Measurements from ENCODE around the gene TST. TPM values are rescaled to one million over a fixed set of nuclear protein-coding genes. Genes with fewer than 3 reads are reported as not detected.

The TST gene
- total RNA-seq, 1 experiment from 2014 or later, result 52.2 TPM

DNA sequence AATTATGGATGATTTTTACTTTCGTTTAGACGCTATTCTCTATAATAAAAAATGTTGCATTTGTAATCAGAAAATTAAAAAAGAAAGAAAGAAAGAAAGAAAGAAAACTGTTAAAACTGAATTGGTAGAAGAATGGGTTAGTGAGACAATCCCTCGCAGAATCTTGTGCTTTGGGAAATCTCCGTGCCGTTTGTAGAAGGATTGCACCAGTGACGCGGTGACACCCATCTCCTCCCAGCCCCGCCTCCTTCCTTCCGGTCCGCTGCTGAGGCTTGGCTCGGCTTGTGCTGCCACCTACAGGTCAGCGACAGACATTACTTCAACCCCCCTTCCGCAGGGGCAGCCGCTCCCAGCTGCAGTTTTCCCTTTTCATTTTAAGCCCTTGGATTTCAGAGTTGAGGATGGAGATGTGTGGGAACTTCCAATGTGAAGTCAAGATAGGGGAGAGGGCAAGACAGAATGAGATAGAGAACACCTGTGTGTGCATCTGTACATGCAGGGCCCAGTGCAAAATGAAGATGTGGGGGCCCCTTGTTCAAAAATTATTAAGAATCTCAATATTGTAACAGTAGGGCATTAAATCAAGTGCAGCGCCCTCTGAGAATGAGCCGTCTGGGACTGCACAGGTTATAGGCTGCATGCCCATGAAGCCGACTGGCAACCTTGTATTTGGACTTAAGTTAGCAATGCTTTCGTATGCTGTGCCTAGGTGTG, 41.1 kb downstream of the TST start:
- H3K27me3 Mint-ChIP-seq (ENCODE audit: unreplicated experiment), result peaks cover 85% of the 10 kb centered on the region
- CTCF ChIA-PET, result interaction anchor here (0.6 to 3.5 kb wide), 9 partner anchors 37 to 431 kb away, joined by 3 to 16 read pairs (median 5); partner anchors contain the start of gene IFT27
- DNase-seq, result peak; percentile 91
- intact Hi-C loops (cut with micrococcal nuclease; ENCODE audit: unreplicated experiment), result loop anchor here (2.0 to 5.0 kb wide), 2 partner anchors 106 to 197 kb away; no protein-coding TSS in a partner anchor
- peak overlapping the region; percentile 58 for H3K27ac Mint-ChIP-seq (ENCODE audit: unreplicated experiment)
- peak; percentile 91 for TF ChIP-seq CTCF (IDR thresholded peaks at IDR 0.05; ENCODE audit: unreplicated experiment)
- H3K4me1 Mint-ChIP-seq (ENCODE audit: low read depth, unreplicated experiment), result peaks cover 14% of the 10 kb centered on the region
- peaks cover 10% of the 10 kb centered on the region for H3K36me3 Mint-ChIP-seq (ENCODE audit: insufficient read depth, unreplicated experiment)
- no TSS peak for BruUV-seq (replicated peaks)
- peak overlapping the region; percentile 72 for H3K4me3 Mint-ChIP-seq (ENCODE audit: low read depth, unreplicated experiment)
- H3K9me3 Mint-ChIP-seq (ENCODE audit: low read depth, unreplicated experiment), result no peaks in the 10 kb centered on the region

- no TSS peak for BruUV-seq (replicated peaks)
- no peak for TF ChIP-seq CTCF (IDR thresholded peaks at IDR 0.05; ENCODE audit: unreplicated experiment)
- Mint-ChIP-seq H3K36me3 (ENCODE audit: insufficient read depth, unreplicated experiment) (peaks cover 10% of the 10 kb centered on the region), H3K27me3 (ENCODE audit: unreplicated experiment) (peaks cover 85% of the 10 kb centered on the region), H3K4me1 (ENCODE audit: low read depth, unreplicated experiment) (peaks cover 14% of the 10 kb centered on the region), H3K9me3 (ENCODE audit: low read depth, unreplicated experiment) (no peaks in the 10 kb centered on the region), H3K27ac (ENCODE audit: unreplicated experiment) (peak overlapping the region; percentile 58), H3K4me3 (ENCODE audit: low read depth, unreplicated experiment) (peak overlapping the region; percentile 72)
- peak; percentile 74 for DNase-seq
- CTCF ChIA-PET, result interaction anchor here (0.6 to 3.5 kb wide), 10 partner anchors 38 to 430 kb away, joined by 3 to 16 read pairs (median 4); partner anchors contain the start of gene IFT27
- intact Hi-C loops (cut with micrococcal nuclease; ENCODE audit: unreplicated experiment), result loop anchor here (5.0 kb wide), 1 partner anchor 105 kb away; no protein-coding TSS in a partner anchor
Observed at GRCh38 chr22:36977401-36977861, 41.8 kb downstream of the TST start.

DNA sequence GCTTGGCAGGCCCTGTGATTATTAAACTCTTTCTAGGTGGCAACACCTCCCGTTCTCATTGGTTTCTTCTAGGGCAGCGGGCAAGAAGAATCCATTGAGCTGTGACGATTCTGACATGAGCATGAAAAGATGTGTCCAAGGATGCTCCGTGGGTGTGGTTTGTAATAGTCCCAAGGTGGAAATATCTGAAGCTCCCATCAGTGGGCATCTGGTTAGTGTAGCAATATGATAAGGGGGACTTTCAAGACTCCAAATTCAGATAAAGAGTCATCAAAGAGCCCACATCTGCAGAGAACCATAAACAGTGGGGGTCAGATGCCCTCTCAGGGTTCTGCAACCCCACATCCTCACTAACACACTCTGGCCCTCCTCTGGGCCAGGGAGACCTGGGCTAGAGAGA, 42.6 kb downstream of the TST start:
- peak overlapping the region; percentile 72 for H3K4me3 Mint-ChIP-seq (ENCODE audit: low read depth, unreplicated experiment)
- peaks cover 14% of the 10 kb centered on the region for H3K4me1 Mint-ChIP-seq (ENCODE audit: low read depth, unreplicated experiment)
- TF ChIP-seq CTCF (IDR thresholded peaks at IDR 0.05; ENCODE audit: unreplicated experiment), result no peak
- intact Hi-C loops (cut with micrococcal nuclease; ENCODE audit: unreplicated experiment), result loop anchor here (5.0 kb wide), 1 partner anchor 104 kb away; no protein-coding TSS in a partner anchor
- H3K27me3 Mint-ChIP-seq (ENCODE audit: unreplicated experiment), result peaks cover 85% of the 10 kb centered on the region
- peaks cover 10% of the 10 kb centered on the region for H3K36me3 Mint-ChIP-seq (ENCODE audit: insufficient read depth, unreplicated experiment)
- H3K9me3 Mint-ChIP-seq (ENCODE audit: low read depth, unreplicated experiment), result no peaks in the 10 kb centered on the region
- DNase-seq, result no peak
- CTCF ChIA-PET, result interaction anchor here (0.7 to 3.5 kb wide), 3 partner anchors 38 to 106 kb away, joined by 3 to 16 read pairs (median 3); no protein-coding TSS in a partner anchor
- BruUV-seq (replicated peaks), result no TSS peak
- H3K27ac Mint-ChIP-seq (ENCODE audit: unreplicated experiment), result no peak overlapping the region

- Mint-ChIP-seq H3K9me3 (ENCODE audit: low read depth, unreplicated experiment) (no peaks in the 10 kb centered on the region), H3K36me3 (ENCODE audit: insufficient read depth, unreplicated experiment) (no peaks in the 10 kb centered on the region), H3K27ac (ENCODE audit: unreplicated experiment) (no peak overlapping the region), H3K27me3 (ENCODE audit: unreplicated experiment) (peaks cover 76% of the 10 kb centered on the region), H3K4me1 (ENCODE audit: low read depth, unreplicated experiment) (no peaks in the 10 kb centered on the region), H3K4me3 (ENCODE audit: low read depth, unreplicated experiment) (no peak overlapping the region)
- no peak for TF ChIP-seq CTCF (IDR thresholded peaks at IDR 0.05; ENCODE audit: unreplicated experiment)
- CTCF ChIA-PET, result no interaction called here
- no peak for DNase-seq
- no TSS peak for BruUV-seq (replicated peaks)
- intact Hi-C loops (cut with micrococcal nuclease; ENCODE audit: unreplicated experiment), result no loop called here
Observed at GRCh38 chr22:36971341-36972125, 47.7 kb downstream of the TST start.

Data from Calu3 (cell line).